ENCODE data around the gene NOL3.
A peak's percentile ranks its signal among the peaks of the same experiment; 100 is the strongest.
"Not testable (repeated sequence)": the region's sequence is repeated elsewhere in the genome, so short reads cannot be mapped to it uniquely, and the experiment has no call there.

Gene NOL3

GRCh38 chr16:67170168-67170948, at the start of gene NOL3:
Gene NOL3 (plus strand): TSS chr16:67170538.
- peak in 1 of 2 donors; percentile 41 for DNase-seq (ENCODE audit: low read depth in 2 of 2)

- DNase-seq (ENCODE audit: low read depth in 2 of 2), result not testable (repeated sequence)
Observed at GRCh38 chr16:67122799-67123198, 47.5 kb upstream of the NOL3 start.

GRCh38 chr16:67128417-67128816, 41.9 kb upstream of the NOL3 start:
- no peak for DNase-seq (ENCODE audit: low read depth in 2 of 2)

- DNase-seq (ENCODE audit: low read depth in 2 of 2), result no peak
Observed at GRCh38 chr16:67128887-67129286, 41.5 kb upstream of the NOL3 start.

GRCh38 chr16:67129422-67129821, 40.9 kb upstream of the NOL3 start:
- no peak for DNase-seq (ENCODE audit: low read depth in 2 of 2)

DNA sequence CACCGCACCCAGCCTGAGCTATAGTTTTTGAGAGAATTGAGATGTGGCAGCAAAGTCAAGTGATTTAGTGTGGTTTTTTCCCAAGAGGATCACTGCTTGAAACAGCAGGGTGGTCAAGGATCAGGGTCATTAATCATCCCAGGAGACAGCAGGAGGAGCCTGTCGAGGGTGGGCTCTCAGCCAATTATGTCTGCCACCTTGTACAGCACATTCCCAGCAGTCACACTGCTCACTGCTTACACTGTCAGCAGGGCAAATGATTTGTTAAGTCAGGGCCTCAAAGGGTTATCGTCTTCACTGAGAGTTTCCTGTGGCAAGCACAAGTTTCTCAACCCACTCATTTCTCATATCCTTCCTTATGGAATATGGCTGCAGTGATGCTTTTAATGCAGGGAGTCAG, 32.7 kb upstream of the NOL3 start:
- no peak for DNase-seq (ENCODE audit: low read depth in 2 of 2)

- DNase-seq (ENCODE audit: low read depth in 2 of 2), result no peak
Observed at GRCh38 chr16:67141391-67141790, 28.9 kb upstream of the NOL3 start.

- DNase-seq (ENCODE audit: low read depth in 2 of 2), result no peak
Observed at GRCh38 chr16:67142342-67142741, 28.0 kb upstream of the NOL3 start.

GRCh38 chr16:67144943-67145342, 25.4 kb upstream of the NOL3 start:
- DNase-seq (ENCODE audit: low read depth in 2 of 2), result no peak

GRCh38 chr16:67145746-67146145, 24.6 kb upstream of the NOL3 start:
- no peak for DNase-seq (ENCODE audit: low read depth in 2 of 2)

GRCh38 chr16:67146523-67147357, 23.6 kb upstream of the NOL3 start:
- DNase-seq (ENCODE audit: low read depth in 2 of 2), result no peak

- no peak for DNase-seq (ENCODE audit: low read depth in 2 of 2)
Observed at GRCh38 chr16:67147437-67148140, 22.7 kb upstream of the NOL3 start.

DNA sequence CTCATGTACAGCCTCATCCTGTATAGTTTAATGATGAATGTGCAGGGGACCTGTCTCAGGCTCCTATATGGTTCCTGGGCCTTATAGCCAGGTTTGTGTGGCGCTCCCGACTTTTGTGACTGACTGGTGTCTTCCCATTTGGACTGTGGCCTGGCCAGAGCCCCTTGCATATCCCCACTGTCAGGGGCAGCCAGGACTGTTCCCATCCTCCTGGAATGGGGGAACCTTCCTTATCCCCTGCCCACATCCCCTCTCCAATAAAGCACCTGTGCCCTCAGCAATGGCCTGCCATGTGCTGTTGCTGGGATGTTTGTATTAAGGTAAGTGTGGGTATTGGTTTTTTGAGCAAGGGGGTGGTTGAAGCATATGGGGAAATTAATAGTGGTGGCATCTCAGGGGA, 22.1 kb upstream of the NOL3 start:
- no peak for DNase-seq (ENCODE audit: low read depth in 2 of 2)

GRCh38 chr16:67148656-67149275, 21.6 kb upstream of the NOL3 start:
- DNase-seq (ENCODE audit: low read depth in 2 of 2), result no peak

DNA sequence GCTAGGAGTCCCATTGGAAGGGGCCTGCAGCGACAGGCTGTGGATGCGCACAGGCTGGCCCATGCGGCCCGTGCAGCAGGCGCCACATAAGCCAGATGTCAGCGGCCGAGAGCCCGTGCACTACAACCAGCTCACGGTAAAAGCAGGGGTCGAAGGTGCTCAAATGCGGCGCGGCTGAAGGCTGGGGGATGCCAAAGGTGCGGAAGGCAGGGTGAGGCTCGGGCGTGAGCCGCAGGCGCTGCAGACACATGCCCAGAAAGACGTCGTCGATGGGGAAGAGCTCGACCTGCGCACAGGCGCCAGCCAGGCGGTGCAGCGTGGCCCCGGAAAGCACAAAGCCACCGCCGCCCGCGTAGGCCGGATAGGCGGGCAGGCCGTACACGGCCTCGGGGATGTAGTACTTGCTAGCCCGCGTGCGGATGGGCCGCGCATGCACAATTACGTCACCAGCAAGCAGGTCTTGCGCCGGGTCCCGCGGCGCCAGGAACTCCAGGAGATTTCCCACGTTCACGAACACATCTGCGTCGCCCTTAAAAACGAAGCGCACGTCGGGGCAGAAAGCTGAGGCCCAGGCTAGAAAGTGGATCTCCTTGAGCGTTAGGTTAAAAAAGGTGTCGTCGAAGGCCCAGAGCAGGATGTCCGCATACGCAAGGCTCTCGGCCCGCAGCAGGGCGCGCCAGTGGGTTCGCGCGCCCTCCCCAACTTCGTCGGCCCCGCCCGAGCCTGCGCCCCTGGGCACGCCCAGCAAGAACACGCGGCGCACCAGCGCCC, 20.9 kb upstream of the NOL3 start:
- DNase-seq (ENCODE audit: low read depth in 2 of 2), result no peak

DNA sequence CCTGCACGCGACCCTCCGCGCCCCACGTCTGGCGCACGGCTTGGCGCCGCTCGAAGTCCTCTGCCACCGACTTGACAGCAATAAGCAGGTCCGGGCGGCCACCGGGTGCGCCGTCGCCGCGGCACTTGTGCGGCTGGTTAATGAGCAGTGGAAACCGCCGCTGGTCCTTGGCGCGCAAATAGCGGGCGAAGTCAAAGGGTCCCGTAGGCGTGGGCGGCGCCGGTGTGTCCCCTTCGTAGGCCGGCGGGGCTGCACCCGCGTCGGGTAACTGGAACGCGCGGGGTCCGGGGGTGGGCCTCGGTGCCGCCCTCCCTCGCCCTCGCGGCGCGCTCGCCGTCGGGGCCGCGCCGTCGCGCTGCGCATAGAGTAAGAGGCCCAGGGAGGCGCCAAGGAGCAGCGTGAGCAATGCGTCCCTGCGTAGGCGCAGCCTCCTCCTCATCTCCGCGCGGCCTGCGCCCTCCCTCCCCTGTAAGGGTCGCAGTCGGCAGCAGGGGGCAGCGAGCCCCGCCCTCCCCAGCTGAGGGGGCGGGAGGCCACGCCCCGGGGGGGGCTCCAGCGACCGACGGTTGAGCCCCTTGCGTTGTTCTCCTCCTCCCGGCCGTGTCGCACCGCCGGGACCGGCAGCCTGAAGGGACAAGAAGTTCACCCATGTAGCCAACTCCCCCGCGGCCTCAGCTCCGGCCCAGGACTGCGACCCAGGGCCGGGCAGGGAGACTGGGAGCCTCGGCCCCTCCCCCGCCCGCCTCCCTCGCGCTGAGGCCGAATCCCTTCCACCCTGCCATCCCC, 20.1 kb upstream of the NOL3 start:
- DNase-seq (ENCODE audit: low read depth in 2 of 2), result no peak

DNA sequence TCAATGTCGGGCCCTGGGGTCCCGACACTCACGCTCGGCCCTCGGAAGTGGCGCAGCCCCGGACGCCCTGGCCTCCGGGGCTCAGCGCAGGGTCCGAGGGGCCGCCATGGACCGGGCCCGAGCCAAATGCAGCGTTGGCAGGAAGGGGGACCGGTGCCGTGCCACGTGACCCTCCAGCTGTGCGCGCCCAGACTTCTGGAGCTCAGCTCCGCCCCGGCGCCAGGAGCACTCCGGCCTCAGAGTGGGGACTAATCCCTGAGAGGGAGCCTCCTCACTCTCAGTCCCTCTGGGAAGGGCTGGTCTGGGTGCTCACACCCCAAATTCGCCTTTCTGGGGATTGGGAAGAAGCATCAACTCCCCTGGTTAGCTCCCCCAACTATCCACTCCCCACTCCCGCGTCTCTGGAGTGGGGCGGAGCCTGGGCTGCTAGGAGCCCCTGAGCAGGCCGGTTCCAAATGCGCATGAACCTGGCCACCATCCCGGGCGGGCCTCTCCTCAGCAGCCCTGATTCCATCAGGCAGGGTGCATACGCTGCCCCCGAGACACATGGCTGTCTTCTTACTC, 19.4 kb upstream of the NOL3 start, which contains the start of gene B3GNT9:
Gene B3GNT9 (minus strand): TSS at position 166 of the 564 bp plus-strand sequence. CDS start 513 bp downstream, outside the sequence.
- no peak for DNase-seq (ENCODE audit: low read depth in 2 of 2)

GRCh38 chr16:67151431-67152097, 18.8 kb upstream of the NOL3 start:
- no peak for DNase-seq (ENCODE audit: low read depth in 2 of 2)

GRCh38 chr16:67154578-67155294, 15.6 kb upstream of the NOL3 start:
- no peak for DNase-seq (ENCODE audit: low read depth in 2 of 2)
